B cell (primary cell): ENCODE data around the gene KIAA0232. TPM values are rescaled to one million over a fixed set of nuclear protein-coding genes. Genes with fewer than 3 reads are reported as not detected.

Experiments used
- ATAC-seq: fragments of 200-7000 bp; cut with Tn5 transposase; one replicate; pipeline ENCODE4 v1.10.0; 2021; ENCODE audit warnings: low read depth, mild to moderate bottlenecking, moderate number of reproducible peaks, moderate library complexity
- CTCF ChIA-PET: fragments of 350-600 bp; sonication (Branson Sonifier 250); formaldehyde crosslinking; loops from one replicate; lab custom pipeline; 2021; ENCODE audit warnings: antibody characterized with exemption, inconsistent platforms; lab: Charles Lee
- POLR2A ChIA-PET: fragments of 350-600 bp; sonication (Branson Sonifier 250); formaldehyde crosslinking; loops from one replicate; lab custom pipeline; 2021; ENCODE audit warnings: antibody characterized with exemption; lab: Charles Lee
- DNase-seq: peaks from one replicate; pipeline ENCODE4 v3.0.0; 2013
- H2AFZ ChIP-seq: 2 replicates; pipeline ENCODE4 v1.6.1; 2012; ENCODE audit warnings: mild to moderate bottlenecking, low read depth, low read length; ENCODE audit not compliant: insufficient read depth, poor library complexity, severe bottlenecking
- H3K27ac ChIP-seq, 2 donors: 1 replicate in 1 of 2; 2 replicates in 1 of 2; pipeline ENCODE4 v1.5.1; 2012 to 2013; ENCODE audit warnings: low read length in 2 of 2, mild to moderate bottlenecking in 2 of 2, moderate library complexity in 1 of 2
- H3K27me3 ChIP-seq, 4 experiments: fragments of 200-600 bp in 1 of 4; sonication (generic) in 1 of 4; replicated peaks in 1 of 4; 1 replicate in 2 of 4; 2 replicates in 2 of 4; pipeline versions ENCODE4 v1.6.1 to v1.7.0; 2013 to 2016; ENCODE audit warnings: low read length in 3 of 4, mild to moderate bottlenecking in 2 of 4, mixed read lengths in 1 of 4, moderate library complexity in 1 of 4; ENCODE audit not compliant: insufficient read depth in 4 of 4, control insufficient read depth in 3 of 4; ENCODE audit errors: control extremely low read depth in 1 of 4
- H3K36me3 ChIP-seq, 2 experiments: replicated peaks in 1 of 2; 1 replicate in 1 of 2; 2 replicates in 1 of 2; pipeline versions ENCODE4 v1.6.1 to v1.7.1; 2013; ENCODE audit warnings: low read length in 1 of 2; ENCODE audit not compliant: insufficient read depth in 2 of 2, control insufficient read depth in 1 of 2; ENCODE audit errors: control extremely low read depth in 1 of 2, extremely low read depth in 1 of 2
- H3K4me1 ChIP-seq, 2 donors: fragments of 200-600 bp in 1 of 2; sonication (generic) in 1 of 2; 1 replicate in 1 of 2; 2 replicates in 1 of 2; pipeline versions ENCODE4 v1.5.1 to v1.6.1; 2013 to 2017; ENCODE audit warnings: low read length in 2 of 2; ENCODE audit not compliant: control insufficient read depth in 2 of 2, insufficient read depth in 2 of 2
- H3K4me2 ChIP-seq: replicated peaks from 2 replicates; pipeline ENCODE3; 2012; ENCODE audit warnings: mild to moderate bottlenecking, low read depth, low read length; ENCODE audit not compliant: poor library complexity, severe bottlenecking
- H3K4me3 ChIP-seq, 5 experiments: fragments of 200-600 bp in 1 of 5; sonication (generic) in 1 of 5; 1 replicate in 3 of 5; 2 replicates in 2 of 5; pipeline versions ENCODE4 v1.5.1 to v1.7.0; 2011 to 2016; ENCODE audit warnings: low read length in 4 of 5, mild to moderate bottlenecking in 4 of 5, low read depth in 2 of 5, control low read depth in 1 of 5, moderate library complexity in 1 of 5; ENCODE audit not compliant: insufficient read depth in 1 of 5; ENCODE audit errors: control extremely low read depth in 1 of 5, extremely low read depth in 1 of 5
- H3K79me2 ChIP-seq: fragments of 200-600 bp; sonication (generic); one replicate; pipeline ENCODE4 v1.6.0; 2016; ENCODE audit warnings: low read length; ENCODE audit not compliant: control insufficient read depth, insufficient read depth
- H3K9ac ChIP-seq: fragments of 200-600 bp; sonication (generic); 2 replicates; pipeline ENCODE4 v1.6.1; 2017; ENCODE audit warnings: mild to moderate bottlenecking, low read length, moderate library complexity
- H3K9me3 ChIP-seq, 3 donors: one replicate each; pipeline versions ENCODE4 v1.6.1 to v1.7.1; 2013; ENCODE audit warnings: low read length in 2 of 3; ENCODE audit not compliant: control insufficient read depth in 2 of 3, insufficient read depth in 1 of 3; ENCODE audit errors: control extremely low read depth in 1 of 3
- H4K20me1 ChIP-seq: 2 replicates; pipeline ENCODE4 v1.6.0; 2012; ENCODE audit warnings: mild to moderate bottlenecking, low read length; ENCODE audit not compliant: insufficient read depth, control insufficient read depth, poor library complexity, severe bottlenecking
- H3K27ac Mint-ChIP-seq: one replicate; pipeline ENCODE4 v1.8.0; 2021; ENCODE audit warnings: mixed read lengths
- H3K27me3 Mint-ChIP-seq: one replicate; pipeline ENCODE4 v1.8.0; 2021; ENCODE audit warnings: mixed read lengths
- H3K4me1 Mint-ChIP-seq: one replicate; pipeline ENCODE4 v1.8.0; 2021; ENCODE audit warnings: mixed read lengths
- H3K4me3 Mint-ChIP-seq: one replicate; pipeline ENCODE4 v1.8.0; 2021; ENCODE audit warnings: mixed read lengths
- H3K9me3 Mint-ChIP-seq: one replicate; pipeline ENCODE4 v1.8.0; 2022; ENCODE audit warnings: mixed read lengths; ENCODE audit not compliant: insufficient read depth
- EZH2 ChIP-seq: IDR thresholded peaks from 2 replicates; pipeline ENCODE4 v1.6.1; 2012; ENCODE audit warnings: borderline replicate concordance, low read depth, mild to moderate bottlenecking, moderate library complexity, low read length; ENCODE audit not compliant: insufficient read depth, poor library complexity, severe bottlenecking
- WGBS: methylation state at CpG from one replicate; pipeline ENCODE4 v1.1.5; 2013; ENCODE audit warnings: missing lambda C conversion rate; ENCODE audit not compliant: insufficient coverage; 5-methylcytosine and 5-hydroxymethylcytosine counted together
- intact Hi-C: fragments of 100-400 bp; cut with micrococcal nuclease; formaldehyde crosslinking; loops from one replicate; pipeline ENCODE4 v1.10.0; 2022
- polyA plus RNA-seq: library from polyadenylated mRNA; depleted of rRNA; stranded (reverse); fragments of >200 nt; gene quantifications from 2 replicates; pipeline ENCODE4 v1.2.3, GENCODE V29; 2012
- total RNA-seq, 2 donors: library from RNA; stranded (reverse); fragments of 120-200 nt in 1 of 2; gene quantifications; 1 replicate in 1 of 2; 2 replicates in 1 of 2; pipeline versions ENCODE4 v1.2.3 to v1.2.4, GENCODE V29; 2013 to 2022
- TF ChIP-seq, protein P1 (sequence below): fragments of 200-600 bp; IDR thresholded peaks from one replicate; pipeline ENCODE4 v1.8.0; 2022; ENCODE audit warnings: antibody characterized with exemption, mild to moderate bottlenecking

Gene KIAA0232
- total and polyA plus RNA-seq, 2 donors (not counting 1 experiment from before 2014, with no cell fraction given) = 2.9 to 20.8 TPM

DNA sequence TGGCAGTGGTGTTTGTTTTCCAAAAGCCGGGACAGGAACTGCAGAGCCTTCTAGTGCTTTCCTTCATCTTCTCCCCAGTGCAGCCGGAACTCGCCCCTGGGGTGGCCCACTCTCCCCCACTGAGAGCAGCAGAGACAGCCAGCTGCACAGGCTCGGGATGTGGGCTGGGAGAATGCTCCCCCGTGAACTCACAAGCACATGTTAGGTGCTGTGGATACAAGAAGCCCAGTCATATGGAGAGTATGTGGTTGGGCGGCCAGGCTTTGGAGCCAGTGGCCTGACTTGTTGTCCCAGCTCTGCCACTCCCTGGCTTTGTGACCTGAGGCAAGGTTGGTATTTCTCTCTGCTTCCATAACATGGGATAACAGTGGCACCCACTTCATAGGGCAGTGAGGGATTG lies 9.4 kb upstream of the KIAA0232 start:
- intact Hi-C loops = no loop called here
- Histone ChIP-seq H4K20me1 (no peaks in the 10 kb centered on the region), H3K36me3 (no peaks in the 10 kb centered on the region), H3K4me3 (no peak overlapping the region), H3K4me1 (peaks cover 4 to 20% of the 10 kb centered on the region in 2 donors), H3K9me3 (no peaks in the 10 kb centered on the region), H3K79me2 (no peaks in the 10 kb centered on the region), H3K4me2 (no peak overlapping the region), H3K27me3 (peaks cover 0 to 9% (median 0%) of the 10 kb centered on the region in 4 experiments), H3K9ac (no peak overlapping the region), H2AFZ (no peak overlapping the region), H3K27ac (no peak overlapping the region)
- peaks cover 9% of the 10 kb centered on the region for H3K4me1 Mint-ChIP-seq
- peaks cover 9% of the 10 kb centered on the region for H3K27me3 Mint-ChIP-seq
- ChIA-PET POLR2A (no interaction called here), CTCF (no interaction called here)
- H3K27ac Mint-ChIP-seq = no peak overlapping the region
- 100% methylated on average over 2 of the region's 6 CpGs for WGBS
- no peak overlapping the region for H3K4me3 Mint-ChIP-seq
- H3K9me3 Mint-ChIP-seq = no peaks in the 10 kb centered on the region
- no peak for ATAC-seq
- no peak for TF ChIP-seq EZH2
- TF ChIP-seq, protein P1, sequence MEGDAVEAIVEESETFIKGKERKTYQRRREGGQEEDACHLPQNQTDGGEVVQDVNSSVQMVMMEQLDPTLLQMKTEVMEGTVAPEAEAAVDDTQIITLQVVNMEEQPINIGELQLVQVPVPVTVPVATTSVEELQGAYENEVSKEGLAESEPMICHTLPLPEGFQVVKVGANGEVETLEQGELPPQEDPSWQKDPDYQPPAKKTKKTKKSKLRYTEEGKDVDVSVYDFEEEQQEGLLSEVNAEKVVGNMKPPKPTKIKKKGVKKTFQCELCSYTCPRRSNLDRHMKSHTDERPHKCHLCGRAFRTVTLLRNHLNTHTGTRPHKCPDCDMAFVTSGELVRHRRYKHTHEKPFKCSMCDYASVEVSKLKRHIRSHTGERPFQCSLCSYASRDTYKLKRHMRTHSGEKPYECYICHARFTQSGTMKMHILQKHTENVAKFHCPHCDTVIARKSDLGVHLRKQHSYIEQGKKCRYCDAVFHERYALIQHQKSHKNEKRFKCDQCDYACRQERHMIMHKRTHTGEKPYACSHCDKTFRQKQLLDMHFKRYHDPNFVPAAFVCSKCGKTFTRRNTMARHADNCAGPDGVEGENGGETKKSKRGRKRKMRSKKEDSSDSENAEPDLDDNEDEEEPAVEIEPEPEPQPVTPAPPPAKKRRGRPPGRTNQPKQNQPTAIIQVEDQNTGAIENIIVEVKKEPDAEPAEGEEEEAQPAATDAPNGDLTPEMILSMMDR = no peak
- DNase-seq = no peak

DNA sequence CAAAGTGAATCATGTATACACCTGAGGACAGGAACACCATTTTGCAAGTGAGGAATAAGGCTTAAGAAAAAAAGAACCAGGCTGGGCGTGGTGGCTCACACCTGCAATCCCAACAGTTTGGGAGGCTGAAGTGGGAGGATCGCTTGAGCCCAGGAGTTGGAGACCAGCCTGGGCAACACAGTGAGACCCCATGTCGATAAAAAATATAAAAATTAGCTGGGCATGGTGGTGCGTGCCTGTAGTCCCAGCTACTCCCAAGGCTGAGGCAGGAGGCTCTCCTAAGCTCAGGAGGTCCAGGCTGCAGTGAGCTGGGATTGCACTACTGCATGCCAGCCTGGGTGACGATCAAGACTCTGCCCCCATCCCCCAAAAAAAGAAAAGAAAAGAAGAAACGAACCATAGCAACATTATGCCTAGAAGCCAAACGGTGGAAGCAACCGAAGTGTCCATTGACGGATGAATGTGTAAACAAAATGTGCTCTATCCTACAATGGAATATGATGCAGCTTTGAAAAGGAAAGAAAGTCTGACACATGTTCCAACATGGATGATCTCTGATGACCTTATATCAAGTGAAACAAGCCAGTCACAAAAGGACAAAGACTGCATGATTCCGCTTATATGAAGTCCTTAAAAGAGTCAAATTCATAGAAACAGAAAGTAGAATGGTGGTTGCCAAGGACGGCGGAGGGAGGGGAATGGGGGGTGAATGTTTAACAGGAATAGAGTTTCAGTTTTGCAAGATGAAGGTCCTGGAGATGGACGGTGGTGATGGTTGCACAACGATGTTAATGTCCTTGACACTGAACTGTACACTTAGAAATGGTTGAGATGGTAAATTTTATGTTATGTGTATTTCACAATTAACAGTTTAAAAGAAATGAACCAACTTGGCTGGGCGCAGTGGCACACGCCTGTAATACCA lies 8.6 kb upstream of the KIAA0232 start:
- Histone ChIP-seq H2AFZ (no peak overlapping the region), H3K79me2 (no peaks in the 10 kb centered on the region), H3K27me3 (peaks cover 0 to 9% (median 0%) of the 10 kb centered on the region in 4 experiments), H3K36me3 (no peaks in the 10 kb centered on the region), H4K20me1 (no peaks in the 10 kb centered on the region), H3K9me3 (no peaks in the 10 kb centered on the region), H3K9ac (no peak overlapping the region), H3K4me3 (no peak overlapping the region), H3K4me1 (peaks cover 5 to 19% of the 10 kb centered on the region in 2 donors), H3K4me2 (no peak overlapping the region), H3K27ac (no peak overlapping the region)
- no peak overlapping the region for H3K4me3 Mint-ChIP-seq
- peaks cover 9% of the 10 kb centered on the region for H3K27me3 Mint-ChIP-seq
- H3K27ac Mint-ChIP-seq = no peak overlapping the region
- TF ChIP-seq EZH2 = no peak
- TF ChIP-seq, protein P1 = no peak
- no peaks in the 10 kb centered on the region for H3K9me3 Mint-ChIP-seq
- ATAC-seq (no peak), DNase-seq (no peak)
- peaks cover 9% of the 10 kb centered on the region for H3K4me1 Mint-ChIP-seq
- intact Hi-C loops = no loop called here
- CTCF ChIA-PET = interaction anchor here (1.2 kb wide), 1 partner anchor 99 kb away, joined by 3 read pairs; no protein-coding TSS in a partner anchor
- POLR2A ChIA-PET = no interaction called here
- 96% methylated on average over 11 of the region's 16 CpGs for WGBS
